EH (cell line): ENCODE data around the gene SREBF1.

Source experiments
- DNase-seq: peaks from one replicate; pipeline ENCODE4 v3.0.0-alpha.2; 2015; ENCODE audit warnings: low read depth

The SREBF1 gene

GRCh38 chr17:17840751-17841591, 4.2 kb upstream of the SREBF1 start:
- DNase-seq = peak; percentile 59

DNA sequence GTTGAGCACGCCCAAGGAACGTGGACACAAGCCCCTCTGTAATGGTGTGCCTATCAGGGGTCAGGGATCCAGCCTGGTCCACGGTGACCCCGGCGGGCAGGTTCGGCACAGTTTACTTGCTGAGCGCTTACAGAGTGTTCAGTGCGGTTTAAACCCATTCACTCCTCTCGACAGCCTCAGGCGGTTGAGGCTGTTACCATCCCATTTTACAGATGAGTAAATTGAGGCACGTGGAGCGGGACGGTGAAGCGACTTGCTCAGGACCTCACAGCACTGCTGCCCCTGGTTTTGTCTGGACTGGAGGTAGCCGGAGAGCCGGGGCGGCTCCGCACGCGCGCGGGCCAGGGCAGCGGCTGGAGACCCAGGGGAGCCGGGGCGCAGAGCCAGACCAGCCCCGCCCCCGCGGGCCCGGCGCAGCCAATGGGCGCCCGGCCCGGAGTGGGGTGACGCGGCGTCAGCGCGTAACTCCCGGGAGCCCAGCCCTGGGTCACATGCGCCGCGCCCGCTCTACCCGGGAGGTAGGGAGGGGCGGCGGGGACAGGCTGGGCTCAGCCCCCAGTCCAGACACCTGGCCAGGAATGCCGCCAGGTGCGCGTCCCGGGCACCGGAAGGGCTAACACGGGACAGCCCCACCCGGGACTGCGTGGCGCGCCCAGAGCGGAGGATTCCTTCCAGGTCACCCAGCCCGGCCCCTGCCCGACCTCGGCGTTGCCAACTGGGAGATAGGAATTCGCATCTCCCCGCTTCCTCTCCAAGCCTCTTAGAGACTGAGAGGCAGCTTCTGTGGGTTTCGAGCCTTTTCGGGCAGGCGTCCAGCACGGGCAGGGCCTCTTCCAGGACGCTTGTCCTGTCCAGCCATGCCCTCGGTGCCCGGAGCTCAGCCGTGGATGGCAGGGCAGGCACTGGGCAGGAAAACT, 3.3 kb upstream of the SREBF1 start:
- DNase-seq = peak; percentile 97

GRCh38 chr17:17837966-17838962, 1.5 kb upstream of the SREBF1 start:
- DNase-seq = peak; percentile 73

DNA sequence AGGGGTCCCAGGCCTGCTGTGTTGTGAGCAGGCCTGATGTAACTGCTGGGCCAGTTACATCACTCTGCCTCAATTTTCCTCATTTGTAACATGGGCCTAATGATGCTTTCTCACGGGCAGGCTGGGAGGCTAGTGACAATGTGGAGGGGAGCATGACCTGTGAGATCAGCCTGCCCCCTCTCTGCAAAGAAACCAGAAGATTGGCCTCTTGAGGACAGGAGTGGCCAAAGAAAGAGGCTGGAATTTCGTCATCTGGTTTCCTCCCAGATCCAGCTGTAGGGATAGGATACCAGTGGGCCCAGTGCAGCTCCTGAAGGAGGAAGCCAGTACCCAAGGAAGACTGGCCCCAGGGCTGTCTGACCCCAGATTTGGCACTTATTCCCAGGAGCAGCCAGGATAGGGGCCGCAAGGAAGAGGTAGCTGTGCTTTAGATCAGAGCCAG, 615 bp upstream of the SREBF1 start:
- peak; percentile 93 for DNase-seq

- peak; percentile 96 for DNase-seq
These were observed 452 bp downstream of the SREBF1 start for GRCh38 chr17:17836250-17836817.

GRCh38 chr17:17835415-17836249, 1.2 kb downstream of the SREBF1 start:
- DNase-seq = no peak

DNA sequence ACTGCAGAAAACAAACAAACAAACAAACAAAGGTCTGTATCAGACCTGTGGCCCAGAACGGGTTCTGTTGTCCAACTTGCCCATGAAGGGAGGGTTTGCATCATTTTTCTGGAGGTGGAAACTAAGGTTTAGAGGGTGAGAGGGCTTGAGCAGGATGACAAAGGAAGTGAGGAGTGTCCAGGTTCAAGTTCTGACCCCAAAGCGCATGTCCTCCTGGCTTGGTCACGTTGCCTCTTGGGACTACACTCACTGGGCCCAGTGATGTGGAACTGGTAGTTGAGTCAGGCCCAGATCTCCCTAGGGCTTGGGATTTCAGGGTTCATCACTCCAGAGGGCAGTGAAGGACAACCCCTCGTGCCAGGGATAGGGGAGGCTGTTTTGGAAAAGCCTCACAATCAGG, 1.8 kb downstream of the SREBF1 start:
- DNase-seq = no peak

GRCh38 chr17:17833658-17834357, 3.0 kb downstream of the SREBF1 start:
- no peak for DNase-seq

DNA sequence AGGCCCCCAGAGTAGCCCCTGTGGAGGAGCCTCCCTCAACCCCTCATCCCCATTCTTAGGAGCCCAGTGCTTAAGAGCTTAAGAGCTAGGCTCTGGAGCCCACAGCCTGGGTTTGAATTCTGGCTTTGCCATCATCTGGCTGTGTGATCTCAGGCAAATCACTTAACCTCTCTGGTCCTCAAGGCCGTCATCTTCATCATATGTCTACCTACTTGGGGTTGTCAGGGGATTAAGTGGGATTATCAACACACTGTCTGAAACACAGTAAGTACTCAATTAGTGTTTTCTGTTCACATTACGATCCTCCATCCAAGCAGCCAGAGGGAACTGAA, 4.8 kb downstream of the SREBF1 start:
- no peak for DNase-seq

DNA sequence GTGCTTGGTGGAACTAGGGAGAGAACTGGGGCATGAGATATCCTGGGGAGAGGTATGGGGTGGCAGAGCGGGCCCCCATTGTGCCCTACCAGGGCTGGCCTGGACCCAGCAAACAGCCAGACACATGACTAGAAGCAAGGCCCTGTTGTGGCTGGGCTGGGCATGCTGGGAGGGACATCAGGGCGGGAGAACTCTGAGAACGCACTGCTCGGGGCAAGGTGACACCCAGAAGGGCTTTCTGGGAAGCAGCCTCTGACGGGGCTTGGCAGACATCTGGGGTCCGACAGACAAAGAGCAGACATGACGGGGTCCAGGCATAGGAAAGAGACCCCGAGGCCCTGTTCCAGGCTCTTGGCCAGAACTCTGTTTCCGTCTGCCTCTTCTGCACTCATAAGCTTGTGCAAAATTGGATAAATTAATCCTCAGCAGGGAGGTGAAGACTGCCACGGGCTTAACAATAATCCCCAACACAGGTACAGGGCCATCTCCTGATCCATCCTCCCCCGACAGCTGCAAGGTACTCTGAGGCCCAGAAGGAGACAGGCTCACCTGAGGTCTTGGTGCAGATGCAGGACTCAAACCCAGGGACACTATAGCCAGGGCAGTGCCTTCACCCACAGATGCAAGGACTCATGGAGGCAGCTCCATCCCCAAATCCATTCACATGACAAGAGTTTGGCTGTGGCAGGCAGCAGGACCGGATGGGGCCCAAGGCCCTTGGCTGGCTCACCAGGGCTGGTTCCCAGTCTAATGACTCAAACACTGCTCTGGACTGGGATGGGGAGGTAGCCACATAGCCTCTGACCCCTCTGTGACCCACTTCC, 5.4 kb downstream of the SREBF1 start:
- DNase-seq = no peak

- no peak for DNase-seq
These were observed 6.0 kb downstream of the SREBF1 start for GRCh38 chr17:17830740-17831207.

DNA sequence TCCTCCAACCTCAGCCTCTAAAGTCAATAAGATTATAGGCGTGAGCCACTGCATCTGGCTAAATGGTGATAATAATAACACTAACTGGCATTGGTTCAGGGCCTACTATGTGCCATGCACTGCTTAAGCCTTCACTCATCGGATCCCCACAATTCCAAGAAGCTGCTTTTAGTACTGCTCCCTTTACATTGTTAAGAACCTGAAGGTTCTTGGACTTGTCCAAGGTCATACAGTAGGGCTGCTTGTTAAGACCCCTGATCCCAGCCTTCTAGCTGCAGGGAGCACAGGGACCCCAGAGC, 6.6 kb downstream of the SREBF1 start:
- DNase-seq = no peak

- no peak for DNase-seq
These were observed 8.8 kb downstream of the SREBF1 start for GRCh38 chr17:17827826-17828621.

DNA sequence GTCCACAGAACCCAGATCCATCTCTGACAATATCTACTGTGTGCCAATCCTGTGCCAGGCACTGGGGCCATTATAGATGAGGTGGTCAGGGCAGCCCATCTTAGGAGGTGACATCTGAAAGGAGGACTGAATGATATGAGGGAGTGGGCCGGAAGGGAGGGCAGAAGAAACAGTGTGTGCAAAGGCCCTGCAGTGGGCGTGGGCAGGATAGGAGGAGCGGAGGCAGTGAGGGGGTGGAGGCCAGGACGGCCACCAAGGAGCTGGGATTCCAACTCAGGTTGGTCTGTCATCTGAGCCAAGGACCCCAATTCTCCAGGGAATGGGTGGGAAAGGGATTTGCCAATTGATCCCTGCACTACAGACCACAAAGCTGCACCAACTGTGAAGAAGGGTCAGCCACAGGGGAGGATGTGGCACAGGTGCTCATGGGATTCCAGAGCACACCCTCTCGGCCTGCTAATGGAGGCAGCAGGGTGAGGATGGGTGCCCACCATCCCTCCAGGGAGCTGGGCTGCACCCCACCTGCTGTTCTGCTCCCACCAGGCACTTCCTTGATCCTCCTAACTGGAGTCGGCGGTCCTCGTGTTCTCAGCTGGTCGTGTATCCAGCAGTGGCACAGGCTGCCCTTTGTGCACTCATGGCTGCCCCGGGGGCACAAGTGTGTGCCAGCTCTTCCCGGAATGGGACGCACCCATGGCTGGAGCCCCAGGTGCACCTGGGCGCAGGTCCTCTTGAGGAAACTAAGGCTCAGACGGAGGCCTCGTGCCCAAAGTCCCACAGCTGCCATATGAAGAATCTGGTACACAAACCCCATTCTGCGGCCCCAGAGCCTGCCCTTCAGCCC, 9.6 kb downstream of the SREBF1 start:
- DNase-seq = no peak

- no peak for DNase-seq
These were observed 10.5 kb downstream of the SREBF1 start for GRCh38 chr17:17826342-17826713.

- DNase-seq = peak; percentile 52
These were observed 11.8 kb downstream of the SREBF1 start for GRCh38 chr17:17824783-17825614.
